Cardiac fibroblast (primary cell): Measurements from ENCODE around the gene FGF14.

ENCODE experiments used
- DNase-seq, 2 donors: peaks; one replicate each; pipeline versions ENCODE4 v3.0.0 to v3.0.0-alpha.2; 2010; ENCODE audit warnings: low read depth in 2 of 2
- H3K4me3 ChIP-seq, 2 donors: replicated peaks in 1 of 2; 1 replicate in 1 of 2; 2 replicates in 1 of 2; pipeline ENCODE4 v1.5.1; 2011; ENCODE audit warnings: low read depth in 2 of 2, low read length in 2 of 2, mild to moderate bottlenecking in 2 of 2, moderate library complexity in 1 of 2
- TF ChIP-seq, protein P1 (sequence below): IDR thresholded peaks from one replicate; pipeline ENCODE4 v1.5.1; 2011; ENCODE audit warnings: low read depth, mild to moderate bottlenecking, low read length, inconsistent platforms

The FGF14 gene

DNA sequence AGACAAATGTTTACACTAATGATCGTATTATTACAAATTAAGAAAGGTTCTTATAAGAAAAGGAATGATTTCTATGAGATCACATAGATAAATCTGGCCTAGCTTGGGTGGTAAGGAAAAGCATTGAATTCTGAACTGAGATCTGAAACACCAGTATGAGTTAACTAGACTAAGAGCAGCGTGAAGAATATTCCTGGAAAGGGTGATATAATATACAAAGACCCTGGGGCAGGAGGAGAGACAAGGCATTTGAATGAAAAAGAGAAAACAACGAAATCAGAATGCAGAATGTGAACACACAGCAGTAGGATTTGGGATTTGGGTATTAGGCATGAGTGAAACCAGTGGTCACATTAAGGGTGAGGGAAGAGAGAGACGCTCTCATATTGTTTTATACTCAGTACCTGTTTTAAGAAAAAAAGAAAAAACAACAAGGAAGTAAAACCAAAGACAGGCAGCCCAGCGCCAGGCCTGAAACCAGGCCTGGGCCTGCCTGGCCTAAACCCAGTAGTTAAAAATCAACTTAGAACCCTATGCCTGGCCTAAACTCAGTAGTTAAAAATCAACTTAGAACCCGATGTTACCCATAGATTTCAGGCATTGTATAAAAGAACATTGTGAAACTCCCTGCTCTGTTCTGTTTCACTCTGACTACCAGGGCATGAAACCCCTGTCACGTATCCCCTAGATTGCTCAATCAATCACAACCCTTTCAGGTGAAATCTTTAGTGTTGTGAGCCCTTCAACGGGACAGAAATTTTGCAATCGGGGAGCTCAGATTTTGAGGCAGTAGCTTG lies 662.3 kb downstream of the FGF14 start:
- TF ChIP-seq, protein P1, sequence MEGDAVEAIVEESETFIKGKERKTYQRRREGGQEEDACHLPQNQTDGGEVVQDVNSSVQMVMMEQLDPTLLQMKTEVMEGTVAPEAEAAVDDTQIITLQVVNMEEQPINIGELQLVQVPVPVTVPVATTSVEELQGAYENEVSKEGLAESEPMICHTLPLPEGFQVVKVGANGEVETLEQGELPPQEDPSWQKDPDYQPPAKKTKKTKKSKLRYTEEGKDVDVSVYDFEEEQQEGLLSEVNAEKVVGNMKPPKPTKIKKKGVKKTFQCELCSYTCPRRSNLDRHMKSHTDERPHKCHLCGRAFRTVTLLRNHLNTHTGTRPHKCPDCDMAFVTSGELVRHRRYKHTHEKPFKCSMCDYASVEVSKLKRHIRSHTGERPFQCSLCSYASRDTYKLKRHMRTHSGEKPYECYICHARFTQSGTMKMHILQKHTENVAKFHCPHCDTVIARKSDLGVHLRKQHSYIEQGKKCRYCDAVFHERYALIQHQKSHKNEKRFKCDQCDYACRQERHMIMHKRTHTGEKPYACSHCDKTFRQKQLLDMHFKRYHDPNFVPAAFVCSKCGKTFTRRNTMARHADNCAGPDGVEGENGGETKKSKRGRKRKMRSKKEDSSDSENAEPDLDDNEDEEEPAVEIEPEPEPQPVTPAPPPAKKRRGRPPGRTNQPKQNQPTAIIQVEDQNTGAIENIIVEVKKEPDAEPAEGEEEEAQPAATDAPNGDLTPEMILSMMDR: no peak
- no peak overlapping the region for H3K4me3 ChIP-seq
- no peak for DNase-seq

DNA sequence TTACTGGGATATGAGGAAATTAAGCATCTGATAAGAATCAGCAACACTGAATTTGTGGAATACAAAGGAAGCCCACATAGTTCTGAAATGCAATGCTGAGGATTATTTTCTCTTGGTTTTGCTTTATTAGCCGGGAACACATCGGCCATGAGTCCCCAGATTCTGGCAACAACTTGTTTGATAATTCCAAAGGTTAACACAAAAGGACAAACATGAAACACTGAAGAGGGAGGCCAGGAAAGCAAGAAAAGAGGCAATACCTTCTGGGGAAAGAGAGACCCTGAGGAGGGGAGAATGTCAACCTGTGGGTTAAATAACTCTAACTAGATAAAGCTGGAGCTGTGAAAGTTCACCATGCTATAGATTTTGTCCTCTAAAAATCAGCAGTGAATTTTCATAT lies 663.5 kb downstream of the FGF14 start:
- TF ChIP-seq, protein P1: no peak
- DNase-seq: no peak
- H3K4me3 ChIP-seq: no peak overlapping the region

DNA sequence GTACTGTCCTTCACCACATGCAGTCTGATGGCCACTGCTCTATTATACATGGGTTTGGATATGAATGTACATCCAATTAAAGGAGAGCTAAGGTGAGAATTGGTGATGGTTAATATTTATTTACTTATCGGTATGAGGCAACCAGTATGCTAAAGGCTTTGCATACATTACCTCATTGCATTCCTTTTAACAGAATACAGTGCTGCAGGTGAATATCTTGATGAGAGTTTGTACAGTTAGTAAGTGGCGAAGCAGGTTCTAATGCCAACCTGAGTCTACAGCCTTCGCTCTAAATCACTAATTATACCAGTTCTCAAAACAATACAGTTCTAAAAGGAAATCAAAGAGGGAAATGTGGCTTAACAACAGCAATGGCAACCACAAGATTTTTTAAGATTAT lies 665.3 kb downstream of the FGF14 start:
- TF ChIP-seq, protein P1: no peak
- no peak overlapping the region for H3K4me3 ChIP-seq
- no peak for DNase-seq

- peak in 1 of 2 donors; percentile 43 for DNase-seq
- TF ChIP-seq, protein P1: no peak
- no peak overlapping the region for H3K4me3 ChIP-seq
These were observed 671.3 kb downstream of the FGF14 start for GRCh38 chr13:101730420-101731000.

DNA sequence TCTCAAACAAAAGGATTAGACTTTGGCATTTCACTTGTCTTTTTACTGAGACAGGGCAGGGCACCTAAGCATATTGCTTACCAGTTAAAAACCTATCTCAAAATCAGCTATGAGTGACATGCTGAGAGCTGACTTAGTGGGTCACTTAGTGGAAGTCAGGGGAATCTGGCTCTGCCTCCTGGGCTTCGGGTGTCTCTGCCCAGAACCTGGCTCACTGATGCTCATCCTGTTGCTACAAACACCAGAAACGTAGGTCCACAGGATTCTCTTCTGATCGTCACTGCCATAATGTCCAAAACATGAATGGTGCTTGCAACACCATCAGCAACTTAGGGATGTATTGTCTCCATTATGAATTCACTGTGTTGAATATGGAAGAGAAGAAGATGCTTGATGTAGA lies 673.2 kb downstream of the FGF14 start:
- no peak overlapping the region for H3K4me3 ChIP-seq
- TF ChIP-seq, protein P1: no peak
- no peak for DNase-seq

DNA sequence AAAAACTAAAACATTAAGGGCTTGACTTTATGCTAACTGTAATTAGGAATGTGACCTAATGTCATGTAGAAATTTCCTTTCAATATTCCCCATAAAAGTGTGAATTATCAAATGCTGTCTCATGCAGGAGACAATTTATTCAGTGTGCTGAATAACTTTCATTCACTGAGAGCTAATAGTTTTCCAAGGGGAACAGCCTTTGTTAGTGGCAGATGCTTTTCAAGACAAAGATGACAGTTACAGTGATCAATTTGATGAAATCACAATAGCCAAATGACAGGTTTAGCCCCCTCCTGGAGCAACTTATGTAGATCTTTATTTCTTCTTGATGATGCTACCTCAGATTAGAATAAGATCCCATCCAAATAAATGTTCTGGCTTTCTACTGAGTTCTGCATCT lies 673.8 kb downstream of the FGF14 start:
- TF ChIP-seq, protein P1: no peak
- DNase-seq: no peak
- no peak overlapping the region for H3K4me3 ChIP-seq
